HEK293 (cell line): ENCODE results near the gene ARHGAP8.

ENCODE experiments used
- YY1 ChIP-seq: fragments of 450-650 bp; formaldehyde crosslinking; IDR thresholded peaks from 2 replicates; pipeline ENCODE4 v1.5.1; 2018; ENCODE audit warnings: missing biosample characterization, missing genetic modification characterization
- ZFP3 ChIP-seq: fragments of 450-650 bp; formaldehyde crosslinking; IDR thresholded peaks from 2 replicates; pipeline ENCODE4 v1.5.1; 2016; ENCODE audit warnings: low read depth, missing biosample characterization, missing genetic modification characterization
- ZNF23 ChIP-seq: fragments of 450-650 bp; formaldehyde crosslinking; IDR thresholded peaks from 2 replicates; pipeline ENCODE4 v1.5.1; 2016; ENCODE audit warnings: missing biosample characterization, missing genetic modification characterization, borderline replicate concordance
- ZNF311 ChIP-seq: fragments of 450-650 bp; formaldehyde crosslinking; IDR thresholded peaks from 2 replicates; pipeline ENCODE4 v1.5.1; 2017; ENCODE audit warnings: missing biosample characterization, missing genetic modification characterization, borderline replicate concordance
- ZNF843 ChIP-seq: fragments of 450-650 bp; formaldehyde crosslinking; IDR thresholded peaks from 2 replicates; pipeline ENCODE4 v1.5.1; 2016; ENCODE audit warnings: missing biosample characterization, missing genetic modification characterization
- ZSCAN18 ChIP-seq: fragments of 450-650 bp; formaldehyde crosslinking; IDR thresholded peaks from 2 replicates; pipeline ENCODE4 v1.5.1; 2016; ENCODE audit warnings: missing biosample characterization, missing genetic modification characterization
- TF ChIP-seq, protein P1 (sequence below): fragments of 450-650 bp; formaldehyde crosslinking; IDR thresholded peaks from 2 replicates; pipeline ENCODE4 v1.5.1; 2016; ENCODE audit warnings: missing biosample characterization, missing genetic modification characterization
- TF ChIP-seq, protein P2 (sequence below): fragments of 450-650 bp; formaldehyde crosslinking; IDR thresholded peaks from 2 replicates; pipeline ENCODE4 v1.5.1; 2016; ENCODE audit warnings: missing biosample characterization, missing genetic modification characterization

DNA sequence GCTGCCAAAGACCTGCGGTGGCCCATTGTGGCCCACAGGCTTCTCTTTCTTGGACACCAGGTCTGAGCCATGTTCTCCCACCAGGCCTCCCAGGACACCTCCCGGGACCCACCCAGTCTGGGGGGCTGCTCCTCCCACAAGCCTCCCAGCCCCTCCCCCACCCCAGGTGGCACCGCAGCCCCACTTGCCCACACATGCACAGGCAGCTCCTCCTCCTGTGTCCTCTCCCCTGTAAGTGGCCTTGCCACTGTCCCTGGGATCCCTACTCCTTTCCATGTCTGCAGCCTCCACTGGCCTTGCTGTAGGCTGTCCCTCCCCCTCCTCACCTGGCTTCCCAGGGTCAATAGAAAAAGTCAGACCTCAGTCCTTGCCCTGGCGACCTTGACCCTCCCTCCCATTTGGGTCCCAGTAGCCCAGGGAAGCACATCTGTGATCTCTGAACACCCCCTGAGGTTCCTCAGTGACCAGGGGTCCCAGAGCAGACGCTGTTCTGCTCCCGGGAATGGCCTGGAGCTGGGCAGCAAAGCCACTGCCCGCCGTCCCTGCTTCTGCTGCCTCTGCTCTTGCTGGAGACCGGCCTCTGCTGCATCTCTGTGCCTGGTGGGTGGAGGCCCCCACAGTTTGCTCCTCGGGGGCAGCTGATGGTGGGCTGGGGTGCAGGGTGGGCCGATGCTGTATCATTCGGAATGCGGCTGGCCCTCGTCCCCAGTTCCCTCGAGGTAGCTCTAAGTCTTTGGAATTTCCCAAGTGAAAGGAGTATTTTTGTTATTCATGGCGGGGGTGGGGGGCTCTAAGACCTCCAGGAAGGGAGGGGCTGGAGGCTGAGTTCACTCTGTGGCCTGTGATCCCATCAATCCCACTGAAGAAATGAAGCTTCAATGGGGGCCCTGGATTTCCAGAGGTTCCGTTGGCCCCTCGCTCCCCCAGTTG lies 43.6 kb downstream of the ARHGAP8 start:
- TF ChIP-seq ZSCAN18 (tag by site-specific recombination) (no peak), YY1 (no peak), ZNF311 (tag by site-specific recombination) (no peak), ZNF23 (tag by site-specific recombination) (no peak), ZNF843 (tag by site-specific recombination) (no peak), ZFP3 (tag by site-specific recombination) (no peak)
- TF ChIP-seq, protein P1, sequence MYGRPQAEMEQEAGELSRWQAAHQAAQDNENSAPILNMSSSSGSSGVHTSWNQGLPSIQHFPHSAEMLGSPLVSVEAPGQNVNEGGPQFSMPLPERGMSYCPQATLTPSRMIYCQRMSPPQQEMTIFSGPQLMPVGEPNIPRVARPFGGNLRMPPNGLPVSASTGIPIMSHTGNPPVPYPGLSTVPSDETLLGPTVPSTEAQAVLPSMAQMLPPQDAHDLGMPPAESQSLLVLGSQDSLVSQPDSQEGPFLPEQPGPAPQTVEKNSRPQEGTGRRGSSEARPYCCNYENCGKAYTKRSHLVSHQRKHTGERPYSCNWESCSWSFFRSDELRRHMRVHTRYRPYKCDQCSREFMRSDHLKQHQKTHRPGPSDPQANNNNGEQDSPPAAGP = no peak
- TF ChIP-seq, protein P2, sequence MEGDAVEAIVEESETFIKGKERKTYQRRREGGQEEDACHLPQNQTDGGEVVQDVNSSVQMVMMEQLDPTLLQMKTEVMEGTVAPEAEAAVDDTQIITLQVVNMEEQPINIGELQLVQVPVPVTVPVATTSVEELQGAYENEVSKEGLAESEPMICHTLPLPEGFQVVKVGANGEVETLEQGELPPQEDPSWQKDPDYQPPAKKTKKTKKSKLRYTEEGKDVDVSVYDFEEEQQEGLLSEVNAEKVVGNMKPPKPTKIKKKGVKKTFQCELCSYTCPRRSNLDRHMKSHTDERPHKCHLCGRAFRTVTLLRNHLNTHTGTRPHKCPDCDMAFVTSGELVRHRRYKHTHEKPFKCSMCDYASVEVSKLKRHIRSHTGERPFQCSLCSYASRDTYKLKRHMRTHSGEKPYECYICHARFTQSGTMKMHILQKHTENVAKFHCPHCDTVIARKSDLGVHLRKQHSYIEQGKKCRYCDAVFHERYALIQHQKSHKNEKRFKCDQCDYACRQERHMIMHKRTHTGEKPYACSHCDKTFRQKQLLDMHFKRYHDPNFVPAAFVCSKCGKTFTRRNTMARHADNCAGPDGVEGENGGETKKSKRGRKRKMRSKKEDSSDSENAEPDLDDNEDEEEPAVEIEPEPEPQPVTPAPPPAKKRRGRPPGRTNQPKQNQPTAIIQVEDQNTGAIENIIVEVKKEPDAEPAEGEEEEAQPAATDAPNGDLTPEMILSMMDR = no peak
